GM10847 (cell line): ENCODE results near the gene IGSF23.

Source experiments
- POLR2A ChIP-seq: IDR thresholded peaks from 2 replicates; pipeline ENCODE4 v1.6.1; 2011; ENCODE audit not compliant: insufficient read length; ENCODE audit errors: extremely low read depth

The IGSF23 gene

GRCh38 chr19:44644402-44645016 is 31.1 kb downstream of the IGSF23 start:
- no peak for TF ChIP-seq POLR2A

- no peak for TF ChIP-seq POLR2A
Measured at GRCh38 chr19:44645407-44646048, 32.2 kb downstream of the IGSF23 start.

- no peak for TF ChIP-seq POLR2A
Measured at GRCh38 chr19:44646049-44646416, 32.7 kb downstream of the IGSF23 start.

- TF ChIP-seq POLR2A = no peak
Measured at GRCh38 chr19:44647144-44647543, 33.8 kb downstream of the IGSF23 start.

GRCh38 chr19:44648631-44649251 is 35.4 kb downstream of the IGSF23 start:
- no peak for TF ChIP-seq POLR2A

GRCh38 chr19:44649578-44650145 is 36.3 kb downstream of the IGSF23 start:
- TF ChIP-seq POLR2A = no peak

- TF ChIP-seq POLR2A = no peak
Measured at GRCh38 chr19:44653343-44653742, 40.0 kb downstream of the IGSF23 start.

GRCh38 chr19:44653977-44654774 is 40.8 kb downstream of the IGSF23 start:
- TF ChIP-seq POLR2A = no peak

- TF ChIP-seq POLR2A = no peak
Measured at GRCh38 chr19:44657211-44657921, 44.0 kb downstream of the IGSF23 start.

- no peak for TF ChIP-seq POLR2A
Measured at GRCh38 chr19:44658069-44658733, 44.8 kb downstream of the IGSF23 start.

GRCh38 chr19:44660081-44660480 is 46.7 kb downstream of the IGSF23 start:
- TF ChIP-seq POLR2A = no peak

- no peak for TF ChIP-seq POLR2A
Measured at GRCh38 chr19:44661205-44661604, 47.8 kb downstream of the IGSF23 start.

GRCh38 chr19:44661904-44662303 is 48.5 kb downstream of the IGSF23 start:
- TF ChIP-seq POLR2A = no peak

GRCh38 chr19:44662691-44663385 is 49.5 kb downstream of the IGSF23 start:
- TF ChIP-seq POLR2A = no peak

- TF ChIP-seq POLR2A = no peak
Measured at GRCh38 chr19:44663996-44664395, 50.6 kb downstream of the IGSF23 start.
